ENCODE measurements around the gene IQGAP1.

- no peak for TF ChIP-seq NFRKB (IDR thresholded peaks at IDR 0.05)
- no peak for TF ChIP-seq HDGF (IDR thresholded peaks at IDR 0.05; ENCODE audit: borderline replicate concordance)
- no peak for TF ChIP-seq ELF4 (IDR thresholded peaks at IDR 0.05)
Measured at GRCh38 chr15:90432253-90432652, 44.2 kb downstream of the IQGAP1 start.

All from HEK293T (cell line).